ENCODE results near the gene CELSR1. TPM values are rescaled to one million over a fixed set of nuclear protein-coding genes. Genes with fewer than 3 reads are reported as not detected.

Gene CELSR1
- total and polyA plus RNA-seq, 2 of the 13 experiments (the other 11 are each of a cell fraction or from before 2014, with no cell fraction given), result 0.78 to 1.8 TPM

DNA sequence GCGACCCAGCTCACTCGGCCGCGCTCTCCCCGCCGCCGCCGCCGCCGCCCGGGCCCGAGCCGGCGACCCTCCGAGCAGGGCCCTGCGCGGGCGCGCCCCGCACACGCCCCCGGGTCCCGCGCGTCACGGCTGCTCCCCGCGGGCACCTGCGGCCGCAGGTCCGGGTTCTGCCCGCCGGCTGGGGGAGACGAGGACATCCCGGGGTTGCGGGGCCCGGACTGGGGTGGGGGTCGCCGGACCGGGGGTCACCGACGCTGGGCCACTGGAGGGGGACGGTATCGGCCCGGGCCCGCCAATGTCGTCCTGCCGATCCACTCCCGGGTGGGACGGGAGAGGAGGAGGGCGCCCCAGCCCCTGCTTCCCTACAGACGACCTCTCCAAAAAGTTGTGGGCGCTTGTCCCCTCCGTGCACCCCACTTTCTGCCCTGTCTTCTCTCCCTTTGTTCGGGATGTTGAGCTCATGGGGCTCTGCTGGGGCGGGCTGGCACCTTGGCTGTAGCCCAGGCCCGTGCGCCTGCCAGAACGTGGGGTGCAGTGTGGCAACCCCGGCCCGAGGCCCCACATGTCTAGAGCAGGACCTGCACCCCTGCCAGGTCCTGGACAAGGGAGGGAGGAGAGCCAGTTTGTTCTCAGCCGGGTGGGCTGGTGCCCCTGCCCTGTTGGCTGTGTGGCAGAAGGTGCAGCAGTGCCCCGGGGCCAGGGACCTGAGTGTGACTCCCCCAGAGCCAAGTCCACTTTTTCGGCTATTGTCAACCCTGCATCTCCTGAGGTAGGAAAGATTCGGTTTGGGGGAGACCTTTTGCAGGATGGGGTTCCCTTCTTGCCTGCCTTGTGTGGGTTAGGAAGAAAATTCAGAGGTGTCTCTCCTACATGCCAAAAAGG, 40.2 kb upstream of the CELSR1 start (continued):
- TF ChIP-seq, protein P1, sequence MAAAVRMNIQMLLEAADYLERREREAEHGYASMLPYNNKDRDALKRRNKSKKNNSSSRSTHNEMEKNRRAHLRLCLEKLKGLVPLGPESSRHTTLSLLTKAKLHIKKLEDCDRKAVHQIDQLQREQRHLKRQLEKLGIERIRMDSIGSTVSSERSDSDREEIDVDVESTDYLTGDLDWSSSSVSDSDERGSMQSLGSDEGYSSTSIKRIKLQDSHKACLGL (CRISPR knock-in tag; IDR thresholded peaks at IDR 0.05), result 0 out of 2 replicates have a peak, but pooled peaks have one; percentile 48
- TF ChIP-seq GABPB1 (CRISPR knock-in tag; IDR thresholded peaks at IDR 0.05) (peak; percentile 30; the same call in 1 of the 2 replicates), ZBTB34 (CRISPR knock-in tag; IDR thresholded peaks at IDR 0.05) (no peak), HNF1B (CRISPR knock-in tag; IDR thresholded peaks at IDR 0.05) (no peak), HIVEP1 (CRISPR knock-in tag; IDR thresholded peaks at IDR 0.05) (peak; percentile 57; the same call in 1 of the 2 replicates), ZBTB14 (CRISPR knock-in tag; IDR thresholded peaks at IDR 0.05) (peak; percentile 57; the same call in 1 of the 2 replicates), ZNF451 (CRISPR knock-in tag; IDR thresholded peaks at IDR 0.05) (no peak), DBP (CRISPR knock-in tag; IDR thresholded peaks at IDR 0.05; ENCODE audit: not compliant biosample characterization) (no peak), ZNF253 (CRISPR knock-in tag; IDR thresholded peaks at IDR 0.05; ENCODE audit: borderline replicate concordance) (no peak), HNF4G (IDR thresholded peaks at IDR 0.05; ENCODE audit: borderline replicate concordance, low read depth, low read length) (no peak), HNF4G (CRISPR knock-in tag; IDR thresholded peaks at IDR 0.05; ENCODE audit: borderline replicate concordance, low read depth) (no peak), IKZF1 (IDR thresholded peaks at IDR 0.05) (no peak)
- TF ChIP-seq, protein P2, sequence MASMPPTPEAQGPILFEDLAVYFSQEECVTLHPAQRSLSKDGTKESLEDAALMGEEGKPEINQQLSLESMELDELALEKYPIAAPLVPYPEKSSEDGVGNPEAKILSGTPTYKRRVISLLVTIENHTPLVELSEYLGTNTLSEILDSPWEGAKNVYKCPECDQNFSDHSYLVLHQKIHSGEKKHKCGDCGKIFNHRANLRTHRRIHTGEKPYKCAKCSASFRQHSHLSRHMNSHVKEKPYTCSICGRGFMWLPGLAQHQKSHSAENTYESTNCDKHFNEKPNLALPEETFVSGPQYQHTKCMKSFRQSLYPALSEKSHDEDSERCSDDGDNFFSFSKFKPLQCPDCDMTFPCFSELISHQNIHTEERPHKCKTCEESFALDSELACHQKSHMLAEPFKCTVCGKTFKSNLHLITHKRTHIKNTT (CRISPR knock-in tag; IDR thresholded peaks at IDR 0.05), result no peak
- TF ChIP-seq, protein P3, sequence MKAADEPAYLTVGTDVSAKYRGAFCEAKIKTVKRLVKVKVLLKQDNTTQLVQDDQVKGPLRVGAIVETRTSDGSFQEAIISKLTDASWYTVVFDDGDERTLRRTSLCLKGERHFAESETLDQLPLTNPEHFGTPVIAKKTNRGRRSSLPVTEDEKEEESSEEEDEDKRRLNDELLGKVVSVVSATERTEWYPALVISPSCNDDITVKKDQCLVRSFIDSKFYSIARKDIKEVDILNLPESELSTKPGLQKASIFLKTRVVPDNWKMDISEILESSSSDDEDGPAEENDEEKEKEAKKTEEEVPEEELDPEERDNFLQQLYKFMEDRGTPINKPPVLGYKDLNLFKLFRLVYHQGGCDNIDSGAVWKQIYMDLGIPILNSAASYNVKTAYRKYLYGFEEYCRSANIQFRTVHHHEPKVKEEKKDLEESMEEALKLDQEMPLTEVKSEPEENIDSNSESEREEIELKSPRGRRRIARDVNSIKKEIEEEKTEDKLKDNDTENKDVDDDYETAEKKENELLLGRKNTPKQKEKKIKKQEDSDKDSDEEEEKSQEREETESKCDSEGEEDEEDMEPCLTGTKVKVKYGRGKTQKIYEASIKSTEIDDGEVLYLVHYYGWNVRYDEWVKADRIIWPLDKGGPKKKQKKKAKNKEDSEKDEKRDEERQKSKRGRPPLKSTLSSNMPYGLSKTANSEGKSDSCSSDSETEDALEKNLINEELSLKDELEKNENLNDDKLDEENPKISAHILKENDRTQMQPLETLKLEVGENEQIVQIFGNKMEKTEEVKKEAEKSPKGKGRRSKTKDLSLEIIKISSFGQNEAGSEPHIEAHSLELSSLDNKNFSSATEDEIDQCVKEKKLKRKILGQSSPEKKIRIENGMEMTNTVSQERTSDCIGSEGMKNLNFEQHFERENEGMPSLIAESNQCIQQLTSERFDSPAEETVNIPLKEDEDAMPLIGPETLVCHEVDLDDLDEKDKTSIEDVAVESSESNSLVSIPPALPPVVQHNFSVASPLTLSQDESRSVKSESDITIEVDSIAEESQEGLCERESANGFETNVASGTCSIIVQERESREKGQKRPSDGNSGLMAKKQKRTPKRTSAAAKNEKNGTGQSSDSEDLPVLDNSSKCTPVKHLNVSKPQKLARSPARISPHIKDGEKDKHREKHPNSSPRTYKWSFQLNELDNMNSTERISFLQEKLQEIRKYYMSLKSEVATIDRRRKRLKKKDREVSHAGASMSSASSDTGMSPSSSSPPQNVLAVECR (CRISPR knock-in tag; IDR thresholded peaks at IDR 0.05; ENCODE audit: borderline replicate concordance), result peak; percentile 22; the same call in 1 of the 2 replicates
